Brain microvascular endothelial cell (primary cell): ENCODE measurements around the gene RMND1.
A peak's percentile ranks its signal among the peaks of the same experiment; 100 is the strongest.

ENCODE experiments used
- DNase-seq: peaks from one replicate; pipeline ENCODE4 v3.0.0-alpha.2; 2020
- H3K27ac ChIP-seq: fragments of 250-450 bp; sonication (Bioruptor Pico); 2 replicates; pipeline ENCODE4 v1.5.1; 2020; ENCODE audit warnings: mild to moderate bottlenecking, moderate library complexity
- H3K27me3 ChIP-seq: fragments of 250-450 bp; sonication (Bioruptor Pico); replicated peaks from 2 replicates; pipeline ENCODE4 v1.5.1; 2020; ENCODE audit warnings: mild to moderate bottlenecking
- H3K36me3 ChIP-seq: fragments of 250-450 bp; sonication (Bioruptor Pico); replicated peaks from 2 replicates; pipeline ENCODE4 v1.5.1; 2020; ENCODE audit warnings: mild to moderate bottlenecking
- H3K4me3 ChIP-seq: 2 replicates; pipeline ENCODE4 v1.5.1; 2011; ENCODE audit warnings: low read depth, mild to moderate bottlenecking, control low read depth, low read length, moderate library complexity
- CTCF ChIP-seq: IDR thresholded peaks from 2 replicates; pipeline ENCODE4 v1.5.1; 2011; ENCODE audit warnings: low read depth, mild to moderate bottlenecking, moderate library complexity, low read length, control low read depth, inconsistent platforms; ENCODE audit errors: missing control alignments
- in situ Hi-C: cut with HindIII; loops from 2 replicates; pipeline ENCODE4 v1.10.0; 2017; ENCODE audit warnings: low sequenced_read_pairs, low pct_ligation_motif_present

Gene RMND1

GRCh38 chr6:151441390-151442166 is 10.3 kb downstream of the RMND1 start:
- H3K27ac ChIP-seq, result no peak overlapping the region

GRCh38 chr6:151440930-151441329 is 11.0 kb downstream of the RMND1 start:
- Histone ChIP-seq H3K36me3 (no peaks in the 10 kb centered on the region), H3K27ac (no peak overlapping the region), H3K4me3 (no peak overlapping the region), H3K27me3 (no peaks in the 10 kb centered on the region)
- TF ChIP-seq CTCF, result peak; percentile 33
- no peak for DNase-seq
- in situ Hi-C loops, result no loop called here

More at GRCh38 chr6:151441390-151442166, 10.3 kb downstream of the RMND1 start:
- in situ Hi-C loops, result no loop called here
- Histone ChIP-seq H3K27me3 (no peaks in the 10 kb centered on the region), H3K36me3 (no peaks in the 10 kb centered on the region), H3K4me3 (no peak overlapping the region)
- no peak for TF ChIP-seq CTCF
- DNase-seq, result no peak

GRCh38 chr6:151440498-151440897 is 11.4 kb downstream of the RMND1 start:
- Histone ChIP-seq H3K4me3 (no peak overlapping the region), H3K27ac (no peak overlapping the region), H3K36me3 (no peaks in the 10 kb centered on the region), H3K27me3 (no peaks in the 10 kb centered on the region)
- no peak for DNase-seq
- no peak for TF ChIP-seq CTCF
- in situ Hi-C loops, result no loop called here

GRCh38 chr6:151437401-151437800 is 14.5 kb downstream of the RMND1 start:
- DNase-seq, result no peak
- Histone ChIP-seq H3K27me3 (no peaks in the 10 kb centered on the region), H3K27ac (peak overlapping the region; percentile 70), H3K36me3 (peaks cover 4% of the 10 kb centered on the region), H3K4me3 (no peak overlapping the region)
- TF ChIP-seq CTCF, result no peak
- in situ Hi-C loops, result no loop called here

- in situ Hi-C loops, result no loop called here
- H3K27ac ChIP-seq, result peak overlapping the region; percentile 70
- peaks cover 8% of the 10 kb centered on the region for H3K36me3 ChIP-seq
- no peak for TF ChIP-seq CTCF
- no peak for DNase-seq
- no peak overlapping the region for H3K4me3 ChIP-seq
- H3K27me3 ChIP-seq, result no peaks in the 10 kb centered on the region
Measured at GRCh38 chr6:151436802-151437201, 15.1 kb downstream of the RMND1 start.

GRCh38 chr6:151436300-151436699 is 15.6 kb downstream of the RMND1 start:
- peak overlapping the region; percentile 70 for H3K27ac ChIP-seq
- no peak overlapping the region for H3K4me3 ChIP-seq
- in situ Hi-C loops, result no loop called here
- DNase-seq, result no peak
- no peaks in the 10 kb centered on the region for H3K27me3 ChIP-seq
- H3K36me3 ChIP-seq, result peaks cover 10% of the 10 kb centered on the region
- TF ChIP-seq CTCF, result no peak
